Measurements from ENCODE around the gene CETN1.

Gene CETN1

DNA sequence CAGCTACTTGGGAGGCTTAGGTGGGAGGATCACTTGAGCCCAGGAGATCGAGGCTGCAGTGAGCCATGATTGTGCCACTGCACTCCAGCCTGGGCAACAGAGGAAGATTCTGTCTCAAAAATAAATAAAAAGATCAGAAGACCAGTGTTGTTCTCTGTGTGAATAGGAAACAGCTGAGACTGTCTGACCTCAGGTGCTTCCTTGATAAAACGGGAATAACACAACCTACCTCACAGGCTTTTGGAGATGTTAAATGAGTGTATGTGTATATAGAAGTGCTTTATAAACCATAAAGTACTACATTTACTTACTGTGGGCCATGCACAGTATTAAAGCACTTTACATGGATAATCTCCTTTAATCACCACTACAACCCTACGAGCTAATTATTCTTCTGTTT is 9.9 kb upstream of the CETN1 start:
- no peak for TF ChIP-seq EZH2phosphoT487 (conservative IDR thresholded peaks at IDR 0.05; ENCODE audit: low read length)
- TF ChIP-seq, protein P1, sequence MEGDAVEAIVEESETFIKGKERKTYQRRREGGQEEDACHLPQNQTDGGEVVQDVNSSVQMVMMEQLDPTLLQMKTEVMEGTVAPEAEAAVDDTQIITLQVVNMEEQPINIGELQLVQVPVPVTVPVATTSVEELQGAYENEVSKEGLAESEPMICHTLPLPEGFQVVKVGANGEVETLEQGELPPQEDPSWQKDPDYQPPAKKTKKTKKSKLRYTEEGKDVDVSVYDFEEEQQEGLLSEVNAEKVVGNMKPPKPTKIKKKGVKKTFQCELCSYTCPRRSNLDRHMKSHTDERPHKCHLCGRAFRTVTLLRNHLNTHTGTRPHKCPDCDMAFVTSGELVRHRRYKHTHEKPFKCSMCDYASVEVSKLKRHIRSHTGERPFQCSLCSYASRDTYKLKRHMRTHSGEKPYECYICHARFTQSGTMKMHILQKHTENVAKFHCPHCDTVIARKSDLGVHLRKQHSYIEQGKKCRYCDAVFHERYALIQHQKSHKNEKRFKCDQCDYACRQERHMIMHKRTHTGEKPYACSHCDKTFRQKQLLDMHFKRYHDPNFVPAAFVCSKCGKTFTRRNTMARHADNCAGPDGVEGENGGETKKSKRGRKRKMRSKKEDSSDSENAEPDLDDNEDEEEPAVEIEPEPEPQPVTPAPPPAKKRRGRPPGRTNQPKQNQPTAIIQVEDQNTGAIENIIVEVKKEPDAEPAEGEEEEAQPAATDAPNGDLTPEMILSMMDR (IDR thresholded peaks at IDR 0.05; ENCODE audit: insufficient read depth, low read length, poor library complexity, severe bottlenecking), result no peak
- Histone ChIP-seq H3K4me2 (ENCODE audit: low read depth, low read length, poor library complexity, severe bottlenecking) (no peak overlapping the region), H3K27me3 (ENCODE audit: low read length) (no peaks in the 10 kb centered on the region), H3K79me2 (ENCODE audit: insufficient read depth, low read length) (no peaks in the 10 kb centered on the region), H3F3A (ENCODE audit: insufficient read depth) (no peaks in the 10 kb centered on the region), H3K9me3 (ENCODE audit: insufficient read depth, low read length) (no peaks in the 10 kb centered on the region), H3K27ac (ENCODE audit: low read depth, low read length) (no peak overlapping the region), H3K9ac (ENCODE audit: low read length) (no peak overlapping the region), H3K9me2 (replicated peaks; ENCODE audit: insufficient read depth, low read length) (no peaks in the 10 kb centered on the region), H3K36me3 (ENCODE audit: low read length) (no peaks in the 10 kb centered on the region), H2AFZ (ENCODE audit: low read depth, low read length, severe bottlenecking) (no peak overlapping the region), H3K4me3 (ENCODE audit: insufficient read depth, low read length, poor library complexity, severe bottlenecking) (no peak overlapping the region), H4K20me1 (ENCODE audit: low read depth, low read length) (no peaks in the 10 kb centered on the region)

DNA sequence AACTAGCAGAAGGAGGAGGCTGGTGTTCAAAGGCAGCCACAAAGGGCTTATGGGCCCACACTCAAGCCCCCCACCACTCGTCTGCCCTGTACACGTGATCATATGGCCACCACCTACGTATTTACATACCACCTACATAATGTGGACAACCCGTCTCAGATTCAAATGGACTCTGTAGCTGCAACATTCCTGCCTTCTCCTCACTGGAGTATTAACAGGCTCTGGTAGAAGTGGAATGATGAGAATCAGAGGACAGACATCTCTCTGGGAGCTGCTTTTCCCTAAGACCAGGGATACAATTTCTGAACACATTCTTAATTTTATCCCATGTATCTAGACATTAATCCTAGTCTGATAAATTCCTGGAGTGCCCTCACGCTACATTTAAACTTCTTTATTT is 9.5 kb upstream of the CETN1 start:
- TF ChIP-seq, protein P1 (IDR thresholded peaks at IDR 0.05; ENCODE audit: insufficient read depth, low read length, poor library complexity, severe bottlenecking), result no peak
- no peak for TF ChIP-seq EZH2phosphoT487 (conservative IDR thresholded peaks at IDR 0.05; ENCODE audit: low read length)

DNA sequence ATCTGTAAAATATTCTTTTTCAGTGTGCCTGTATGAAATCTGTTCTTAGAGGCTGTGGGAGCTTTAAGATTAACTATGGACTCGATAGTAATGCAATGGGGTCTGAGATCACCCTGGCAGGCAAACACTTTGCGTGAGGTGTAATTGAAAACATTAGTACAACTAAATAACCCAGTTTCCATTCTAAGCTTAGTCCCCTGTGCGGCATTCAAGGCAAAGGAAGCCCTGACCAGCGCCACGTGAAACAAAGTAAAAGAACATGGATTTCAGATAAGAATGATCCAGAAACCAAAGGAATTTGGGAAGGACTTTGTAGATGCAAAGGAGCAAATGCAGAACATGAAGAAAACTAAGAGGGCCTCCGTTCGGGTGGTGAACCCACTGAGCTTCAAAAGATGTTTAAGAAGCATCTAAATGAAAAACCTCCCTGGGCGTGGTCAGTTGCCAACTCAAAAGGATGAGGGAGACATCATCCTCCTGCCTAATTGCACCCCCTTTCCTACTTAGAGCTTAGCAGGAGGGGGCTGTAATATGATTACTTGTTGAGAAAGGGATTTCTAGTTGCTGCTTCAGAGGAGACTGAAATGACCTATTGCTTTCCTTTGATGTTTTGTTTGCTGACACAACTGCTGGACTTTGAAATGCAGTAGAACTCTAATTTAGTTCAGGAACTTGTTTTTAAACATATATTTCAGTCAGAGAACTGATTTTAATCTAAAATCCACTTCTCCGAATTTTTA is 7.9 kb upstream of the CETN1 start:
- Histone ChIP-seq H3K79me2 (ENCODE audit: insufficient read depth, low read length) (no peaks in the 10 kb centered on the region), H4K20me1 (ENCODE audit: low read depth, low read length) (no peaks in the 10 kb centered on the region), H3K9ac (ENCODE audit: low read length) (no peak overlapping the region), H3K27ac (ENCODE audit: low read depth, low read length) (no peak overlapping the region), H3K4me2 (ENCODE audit: low read depth, low read length, poor library complexity, severe bottlenecking) (no peak overlapping the region), H3K9me3 (ENCODE audit: insufficient read depth, low read length) (no peaks in the 10 kb centered on the region), H3K36me3 (ENCODE audit: low read length) (no peaks in the 10 kb centered on the region), H3K9me2 (replicated peaks; ENCODE audit: insufficient read depth, low read length) (no peaks in the 10 kb centered on the region), H3K4me3 (ENCODE audit: insufficient read depth, low read length, poor library complexity, severe bottlenecking) (no peak overlapping the region), H3F3A (ENCODE audit: insufficient read depth) (no peaks in the 10 kb centered on the region), H2AFZ (ENCODE audit: low read depth, low read length, severe bottlenecking) (no peak overlapping the region), H3K27me3 (ENCODE audit: low read length) (no peaks in the 10 kb centered on the region)
- no peak for TF ChIP-seq EZH2phosphoT487 (conservative IDR thresholded peaks at IDR 0.05; ENCODE audit: low read length)

More for the DNA sequence above, 9.5 kb upstream of the CETN1 start:
- no peaks in the 10 kb centered on the region for H4K20me1 ChIP-seq (ENCODE audit: low read depth, low read length)
- no peak overlapping the region for H3K4me3 ChIP-seq (ENCODE audit: insufficient read depth, low read length, poor library complexity, severe bottlenecking)
- H2AFZ ChIP-seq (ENCODE audit: low read depth, low read length, severe bottlenecking), result no peak overlapping the region
- H3K4me2 ChIP-seq (ENCODE audit: low read depth, low read length, poor library complexity, severe bottlenecking), result no peak overlapping the region
- H3K27ac ChIP-seq (ENCODE audit: low read depth, low read length), result no peak overlapping the region
- no peaks in the 10 kb centered on the region for H3F3A ChIP-seq (ENCODE audit: insufficient read depth)
- H3K9ac ChIP-seq (ENCODE audit: low read length), result no peak overlapping the region
- H3K36me3 ChIP-seq (ENCODE audit: low read length), result no peaks in the 10 kb centered on the region
- H3K9me2 ChIP-seq (replicated peaks; ENCODE audit: insufficient read depth, low read length), result no peaks in the 10 kb centered on the region
- no peaks in the 10 kb centered on the region for H3K27me3 ChIP-seq (ENCODE audit: low read length)
- no peaks in the 10 kb centered on the region for H3K79me2 ChIP-seq (ENCODE audit: insufficient read depth, low read length)
- H3K9me3 ChIP-seq (ENCODE audit: insufficient read depth, low read length), result no peaks in the 10 kb centered on the region

DNA sequence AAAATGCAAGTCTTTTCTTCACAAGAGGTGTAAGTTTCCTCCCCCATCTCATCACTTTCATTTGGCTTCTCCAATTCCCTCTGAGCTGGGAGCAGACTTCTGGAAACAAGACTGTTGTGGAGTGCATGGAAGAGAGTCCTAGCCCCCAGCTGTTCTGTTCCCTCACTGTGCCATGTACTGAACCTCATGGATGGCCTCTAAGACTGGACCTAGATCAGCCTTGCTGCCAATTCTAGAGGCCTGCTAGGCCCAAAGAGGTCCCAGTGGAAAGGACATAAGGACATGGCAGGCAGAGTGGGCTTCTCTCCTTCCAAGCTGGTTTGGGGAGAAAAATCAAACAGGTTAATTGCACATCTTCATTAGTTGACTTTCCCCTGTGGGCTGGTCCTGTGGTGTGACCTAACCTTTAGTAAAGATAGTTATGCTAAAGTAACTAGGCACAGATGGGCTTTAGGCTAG is 7.3 kb upstream of the CETN1 start:
- no peak for TF ChIP-seq EZH2phosphoT487 (conservative IDR thresholded peaks at IDR 0.05; ENCODE audit: low read length)
- TF ChIP-seq, protein P1 (IDR thresholded peaks at IDR 0.05; ENCODE audit: insufficient read depth, low read length, poor library complexity, severe bottlenecking), result no peak
- Histone ChIP-seq H3K4me2 (ENCODE audit: low read depth, low read length, poor library complexity, severe bottlenecking) (no peak overlapping the region), H4K20me1 (ENCODE audit: low read depth, low read length) (no peaks in the 10 kb centered on the region), H3K9ac (ENCODE audit: low read length) (no peak overlapping the region), H3K4me3 (ENCODE audit: insufficient read depth, low read length, poor library complexity, severe bottlenecking) (no peak overlapping the region), H3F3A (ENCODE audit: insufficient read depth) (no peaks in the 10 kb centered on the region), H3K79me2 (ENCODE audit: insufficient read depth, low read length) (no peaks in the 10 kb centered on the region), H3K36me3 (ENCODE audit: low read length) (no peaks in the 10 kb centered on the region), H3K9me2 (replicated peaks; ENCODE audit: insufficient read depth, low read length) (no peaks in the 10 kb centered on the region), H2AFZ (ENCODE audit: low read depth, low read length, severe bottlenecking) (no peak overlapping the region), H3K27ac (ENCODE audit: low read depth, low read length) (no peak overlapping the region), H3K9me3 (ENCODE audit: insufficient read depth, low read length) (no peaks in the 10 kb centered on the region), H3K27me3 (ENCODE audit: low read length) (no peaks in the 10 kb centered on the region)
